BLaER1 treated with 17β-estradiol and CSF1 and Interleukin-3, amounts not matched to agents 10 nM and 100 nM (cell line): ENCODE data around the gene CHN1.
A peak's percentile ranks its signal among the peaks of the same experiment; 100 is the strongest.

Experiments used
- H3K27ac ChIP-seq, 11 experiments: shearing (Covaris generic); formaldehyde crosslinking; 2 replicates each; pipeline ENCODE4 v1.8.1; 2022
- H3K27me3 ChIP-seq, 11 experiments: shearing (Covaris generic); formaldehyde crosslinking; 2 replicates each; pipeline ENCODE4 v1.8.1; 2022
- H3K36me3 ChIP-seq, 11 experiments: shearing (Covaris generic); formaldehyde crosslinking; 2 replicates each; pipeline ENCODE4 v1.8.1; 2022
- H3K4me1 ChIP-seq, 10 experiments: shearing (Covaris generic); formaldehyde crosslinking; 2 replicates each; pipeline ENCODE4 v1.8.1; 2022
- H3K4me2 ChIP-seq, 11 experiments: shearing (Covaris generic); formaldehyde crosslinking; 2 replicates each; pipeline ENCODE4 v1.8.1; 2022
- H3K4me3 ChIP-seq, 10 experiments: shearing (Covaris generic); formaldehyde crosslinking; 2 replicates each; pipeline ENCODE4 v1.8.1; 2022
- H3K9ac ChIP-seq, 11 experiments: shearing (Covaris generic); formaldehyde crosslinking; 2 replicates each; pipeline ENCODE4 v1.8.1; 2022
- H3K9me3 ChIP-seq, 11 experiments: shearing (Covaris generic); formaldehyde crosslinking; replicated peaks in 1 of 11; 2 replicates each; pipeline ENCODE4 v1.8.1; 2022
- H4K20me1 ChIP-seq, 11 experiments: shearing (Covaris generic); formaldehyde crosslinking; 2 replicates each; pipeline ENCODE4 v1.8.1; 2022
- Cebpa-rat ChIP-seq, 11 experiments: shearing (Covaris generic); IDR thresholded peaks; 2 replicates each; pipeline ENCODE4 v1.8.1; 2022

The CHN1 gene

GRCh38 chr2:174753038-174753633, 252.0 kb downstream of the CHN1 start:
- no peak for TF ChIP-seq Cebpa-rat (IDR thresholded peaks at IDR 0.05)
- H3K27me3 ChIP-seq: peaks cover 0 to 83% (median 0%) of the 10 kb centered on the region in 11 experiments; a peak in 4 of 22 replicates
- H4K20me1 ChIP-seq: peaks cover 0 to 8% (median 0%) of the 10 kb centered on the region in 11 experiments; a peak in 4 of 22 replicates
- no peaks in the 10 kb centered on the region for H3K36me3 ChIP-seq
- H3K4me3 ChIP-seq: no peak overlapping the region
- H3K9ac ChIP-seq: no peak overlapping the region
- H3K27ac ChIP-seq: no peak overlapping the region
- no peaks in the 10 kb centered on the region for H3K9me3 ChIP-seq
- peak overlapping the region in 7 of 11 experiments; percentile 1 to 64 (median 43); a peak in 9 of 22 replicates for H3K4me2 ChIP-seq
- H3K4me1 ChIP-seq: peaks cover 19 to 44% (median 32%) of the 10 kb centered on the region in 10 experiments

GRCh38 chr2:174752403-174753037, 252.7 kb downstream of the CHN1 start:
- H3K27ac ChIP-seq: no peak overlapping the region
- no peaks in the 10 kb centered on the region for H3K36me3 ChIP-seq
- H4K20me1 ChIP-seq: peaks cover 0 to 8% (median 0%) of the 10 kb centered on the region in 11 experiments; a peak in 4 of 22 replicates
- peaks cover 0 to 83% (median 0%) of the 10 kb centered on the region in 11 experiments; a peak in 4 of 22 replicates for H3K27me3 ChIP-seq
- no peak overlapping the region for H3K4me3 ChIP-seq
- H3K9me3 ChIP-seq: no peaks in the 10 kb centered on the region
- H3K4me1 ChIP-seq: peaks cover 19 to 50% (median 32%) of the 10 kb centered on the region in 10 experiments
- no peak overlapping the region for H3K9ac ChIP-seq
- H3K4me2 ChIP-seq: peak overlapping the region in 9 of 11 experiments; percentile 1 to 64 (median 35); a peak in 12 of 22 replicates
- TF ChIP-seq Cebpa-rat (IDR thresholded peaks at IDR 0.05): no peak

- Histone ChIP-seq H3K27ac (no peak overlapping the region), H3K4me1 (peaks cover 19 to 55% (median 32%) of the 10 kb centered on the region in 10 experiments), H4K20me1 (peaks cover 0 to 8% (median 0%) of the 10 kb centered on the region in 11 experiments; a peak in 4 of 22 replicates), H3K27me3 (peaks cover 0 to 83% (median 0%) of the 10 kb centered on the region in 11 experiments; a peak in 4 of 22 replicates), H3K36me3 (no peaks in the 10 kb centered on the region), H3K9ac (no peak overlapping the region), H3K4me3 (no peak overlapping the region), H3K9me3 (no peaks in the 10 kb centered on the region), H3K4me2 (peak overlapping the region; percentile 41 to 85 (median 64))
- TF ChIP-seq Cebpa-rat (IDR thresholded peaks at IDR 0.05): no peak
Measured at GRCh38 chr2:174750923-174751441, 254.2 kb downstream of the CHN1 start.

- Histone ChIP-seq H3K9me3 (no peaks in the 10 kb centered on the region), H3K4me3 (no peak overlapping the region), H3K36me3 (no peaks in the 10 kb centered on the region), H4K20me1 (peaks cover 0 to 8% (median 0%) of the 10 kb centered on the region in 11 experiments; a peak in 4 of 22 replicates), H3K4me2 (no peak overlapping the region), H3K4me1 (peaks cover 19 to 55% (median 32%) of the 10 kb centered on the region in 10 experiments), H3K9ac (no peak overlapping the region), H3K27ac (no peak overlapping the region), H3K27me3 (peaks cover 0 to 86% (median 0%) of the 10 kb centered on the region in 11 experiments; a peak in 4 of 22 replicates)
- TF ChIP-seq Cebpa-rat (IDR thresholded peaks at IDR 0.05): no peak
Measured at GRCh38 chr2:174749793-174750192, 255.4 kb downstream of the CHN1 start.

- no peaks in the 10 kb centered on the region; a peak in 1 of 22 replicates for H3K9me3 ChIP-seq
- H3K4me3 ChIP-seq: no peak overlapping the region
- H3K9ac ChIP-seq: no peak overlapping the region
- peaks cover 0 to 85% (median 0%) of the 10 kb centered on the region in 11 experiments; a peak in 4 of 22 replicates for H3K27me3 ChIP-seq
- no peak overlapping the region for H3K4me2 ChIP-seq
- H4K20me1 ChIP-seq: peaks cover 0 to 8% (median 0%) of the 10 kb centered on the region in 11 experiments; a peak in 4 of 22 replicates
- peaks cover 19 to 55% (median 31%) of the 10 kb centered on the region in 10 experiments for H3K4me1 ChIP-seq
- H3K36me3 ChIP-seq: no peaks in the 10 kb centered on the region
- TF ChIP-seq Cebpa-rat (IDR thresholded peaks at IDR 0.05): no peak
- H3K27ac ChIP-seq: no peak overlapping the region
Measured at GRCh38 chr2:174748948-174749347, 256.2 kb downstream of the CHN1 start.
